Measurements from ENCODE around the gene PDE4D.

The PDE4D gene

DNA sequence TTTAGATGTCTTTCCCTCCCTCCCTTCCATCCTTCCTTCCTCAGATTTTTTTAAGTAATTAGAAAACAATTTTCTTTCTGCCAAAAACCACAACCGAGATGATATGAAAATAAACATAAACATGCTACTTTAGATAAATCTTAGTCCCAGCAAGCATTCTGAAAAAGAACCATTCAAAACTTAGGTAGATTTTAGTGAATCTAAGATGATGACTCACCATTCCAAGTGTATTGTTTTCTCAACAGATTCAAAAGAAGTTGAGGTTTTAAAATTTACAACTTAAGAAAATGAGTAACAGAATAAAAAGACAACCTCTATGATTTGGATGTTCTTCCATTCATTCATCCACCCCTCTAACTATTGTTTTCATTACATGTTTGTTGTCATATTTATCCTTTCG is 465.1 kb downstream of the PDE4D start:
- TF ChIP-seq, protein P1, sequence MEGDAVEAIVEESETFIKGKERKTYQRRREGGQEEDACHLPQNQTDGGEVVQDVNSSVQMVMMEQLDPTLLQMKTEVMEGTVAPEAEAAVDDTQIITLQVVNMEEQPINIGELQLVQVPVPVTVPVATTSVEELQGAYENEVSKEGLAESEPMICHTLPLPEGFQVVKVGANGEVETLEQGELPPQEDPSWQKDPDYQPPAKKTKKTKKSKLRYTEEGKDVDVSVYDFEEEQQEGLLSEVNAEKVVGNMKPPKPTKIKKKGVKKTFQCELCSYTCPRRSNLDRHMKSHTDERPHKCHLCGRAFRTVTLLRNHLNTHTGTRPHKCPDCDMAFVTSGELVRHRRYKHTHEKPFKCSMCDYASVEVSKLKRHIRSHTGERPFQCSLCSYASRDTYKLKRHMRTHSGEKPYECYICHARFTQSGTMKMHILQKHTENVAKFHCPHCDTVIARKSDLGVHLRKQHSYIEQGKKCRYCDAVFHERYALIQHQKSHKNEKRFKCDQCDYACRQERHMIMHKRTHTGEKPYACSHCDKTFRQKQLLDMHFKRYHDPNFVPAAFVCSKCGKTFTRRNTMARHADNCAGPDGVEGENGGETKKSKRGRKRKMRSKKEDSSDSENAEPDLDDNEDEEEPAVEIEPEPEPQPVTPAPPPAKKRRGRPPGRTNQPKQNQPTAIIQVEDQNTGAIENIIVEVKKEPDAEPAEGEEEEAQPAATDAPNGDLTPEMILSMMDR (IDR thresholded peaks at IDR 0.05): no peak
- Histone ChIP-seq H3K27ac (no peak overlapping the region), H3K4me3 (no peak overlapping the region)
- DNase-seq (ENCODE audit: low spot score): no peak

GRCh38 chr5:59424515-59424914 is 469.0 kb downstream of the PDE4D start:
- TF ChIP-seq, protein P1 (IDR thresholded peaks at IDR 0.05): no peak
- Histone ChIP-seq H3K27ac (no peak overlapping the region), H3K4me3 (no peak overlapping the region)
- no peak for DNase-seq (ENCODE audit: low spot score)

DNA sequence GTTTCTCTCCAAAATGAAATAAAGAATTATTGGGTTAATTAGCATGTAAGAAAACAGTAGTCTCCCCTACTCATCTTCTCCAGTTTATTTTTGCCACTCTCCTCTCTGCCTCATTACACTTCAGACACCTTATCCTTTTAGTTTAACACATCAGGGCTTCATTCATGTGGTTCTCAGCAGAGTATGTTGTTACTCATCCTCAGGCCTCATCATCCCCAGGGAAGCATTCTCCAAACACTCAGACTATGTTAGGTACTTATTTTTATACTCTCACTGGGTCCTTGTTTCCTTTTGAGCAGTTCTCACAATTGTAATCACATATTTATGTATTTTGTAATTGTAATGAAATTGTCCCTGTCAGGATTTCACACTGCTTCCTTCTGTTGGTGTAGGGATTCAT is 470.5 kb downstream of the PDE4D start:
- no peak overlapping the region for H3K4me3 ChIP-seq
- no peak overlapping the region for H3K27ac ChIP-seq
- TF ChIP-seq, protein P1 (IDR thresholded peaks at IDR 0.05): no peak
- DNase-seq (ENCODE audit: low spot score): no peak

DNA sequence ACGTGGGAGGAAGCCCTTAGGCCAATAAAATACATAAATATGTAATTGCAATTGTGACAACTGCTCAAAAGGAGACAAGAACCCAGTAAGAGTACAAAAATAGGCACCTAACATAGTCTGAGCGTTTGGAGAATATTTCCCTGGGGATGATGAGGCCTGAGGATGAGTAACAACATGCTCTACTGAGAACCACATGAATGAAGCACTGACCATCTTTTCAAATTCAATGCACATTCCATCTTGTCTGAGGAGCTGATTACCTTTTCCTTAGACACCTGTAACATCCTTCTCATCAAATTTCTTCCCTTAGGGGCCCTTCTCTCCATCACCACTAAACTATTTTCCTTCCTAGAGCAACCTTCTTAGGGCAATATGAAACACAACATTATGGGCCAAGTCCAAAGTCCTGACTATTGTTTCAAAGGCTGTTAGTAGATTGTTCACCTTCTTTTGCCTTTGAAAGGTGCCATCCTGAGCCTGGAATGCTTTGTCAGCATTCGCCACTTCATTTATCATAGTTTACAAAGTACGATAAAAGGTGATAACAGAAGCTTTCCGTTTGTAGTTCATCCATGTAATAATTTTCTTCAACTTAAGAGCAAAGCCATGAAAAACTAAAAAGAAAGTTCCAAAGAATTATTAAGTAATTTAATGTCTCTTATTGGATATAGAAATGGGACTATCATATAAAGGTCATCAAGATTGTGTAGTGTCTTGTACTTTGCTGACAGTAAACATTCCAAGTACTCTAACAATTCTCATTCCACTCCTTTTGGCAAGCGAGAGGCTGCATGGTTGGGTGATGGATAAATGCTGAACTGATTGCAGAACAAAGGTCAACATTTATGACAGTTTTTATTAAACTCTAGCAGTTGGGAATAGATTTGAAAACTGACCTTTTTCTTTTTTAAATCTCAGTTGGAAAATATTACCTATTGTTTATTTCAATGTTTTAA is 471.3 kb downstream of the PDE4D start:
- DNase-seq (ENCODE audit: low spot score): no peak
- Histone ChIP-seq H3K4me3 (no peak overlapping the region), H3K27ac (no peak overlapping the region)
- TF ChIP-seq, protein P1 (IDR thresholded peaks at IDR 0.05): no peak

GRCh38 chr5:59420596-59420995 is 472.9 kb downstream of the PDE4D start:
- Histone ChIP-seq H3K27ac (no peak overlapping the region), H3K4me3 (no peak overlapping the region)
- DNase-seq (ENCODE audit: low spot score): no peak
- TF ChIP-seq, protein P1 (IDR thresholded peaks at IDR 0.05): no peak

GRCh38 chr5:59418808-59419207 is 474.7 kb downstream of the PDE4D start:
- TF ChIP-seq, protein P1 (IDR thresholded peaks at IDR 0.05): no peak
- no peak for DNase-seq (ENCODE audit: low spot score)
- Histone ChIP-seq H3K4me3 (no peak overlapping the region), H3K27ac (no peak overlapping the region)

GRCh38 chr5:59416451-59416850 is 477.1 kb downstream of the PDE4D start:
- TF ChIP-seq, protein P1 (IDR thresholded peaks at IDR 0.05): no peak
- no peak overlapping the region for H3K27ac ChIP-seq
- H3K4me3 ChIP-seq: no peak overlapping the region
- DNase-seq (ENCODE audit: low spot score): no peak
